GM21381 (cell line): Measurements from ENCODE around the gene LHPP.
A peak's percentile ranks its signal among the peaks of the same experiment; 100 is the strongest.

Experiments used
- ATAC-seq: cut with Tn5 transposase; IDR thresholded peaks from one replicate; pipeline ENCODE4 v1.9.1; 2021; ENCODE audit warnings: mild to moderate bottlenecking, moderate library complexity; ENCODE audit not compliant: unreplicated experiment

Gene LHPP

GRCh38 chr10:124518366-124518765 lies 56.7 kb downstream of the LHPP start:
- ATAC-seq, result no peak

GRCh38 chr10:124520558-124521428 lies 59.2 kb downstream of the LHPP start:
- ATAC-seq, result no peak

- no peak for ATAC-seq
These were observed 59.8 kb downstream of the LHPP start for GRCh38 chr10:124521429-124521871.

GRCh38 chr10:124522131-124522932 lies 60.7 kb downstream of the LHPP start:
- no peak for ATAC-seq

- no peak for ATAC-seq
These were observed 61.6 kb downstream of the LHPP start for GRCh38 chr10:124522933-124523871.

GRCh38 chr10:124523901-124524300 lies 62.3 kb downstream of the LHPP start:
- ATAC-seq, result no peak

GRCh38 chr10:124524991-124525653 lies 63.5 kb downstream of the LHPP start:
- no peak for ATAC-seq

GRCh38 chr10:124525751-124526600 lies 64.4 kb downstream of the LHPP start:
- ATAC-seq, result no peak

GRCh38 chr10:124526621-124527267 lies 65.1 kb downstream of the LHPP start:
- no peak for ATAC-seq

GRCh38 chr10:124527874-124528395 lies 66.3 kb downstream of the LHPP start:
- no peak for ATAC-seq

GRCh38 chr10:124529661-124530214 lies 68.1 kb downstream of the LHPP start:
- ATAC-seq, result peak; percentile 7

GRCh38 chr10:124530215-124530665 lies 68.6 kb downstream of the LHPP start:
- peak; percentile 86 for ATAC-seq

- ATAC-seq, result no peak
These were observed 69.2 kb downstream of the LHPP start for GRCh38 chr10:124530816-124531215.

GRCh38 chr10:124532106-124532641 lies 70.6 kb downstream of the LHPP start:
- no peak for ATAC-seq

GRCh38 chr10:124532788-124533187 lies 71.2 kb downstream of the LHPP start:
- no peak for ATAC-seq

- ATAC-seq, result no peak
These were observed 71.6 kb downstream of the LHPP start for GRCh38 chr10:124533266-124533665.

- peak; percentile 43 for ATAC-seq
These were observed 72.7 kb downstream of the LHPP start for GRCh38 chr10:124534231-124534798.
